Measurements from ENCODE around the gene MRPL1.
"Not testable (repeated sequence)": the region's sequence is repeated elsewhere in the genome, so short reads cannot be mapped to it uniquely, and the experiment has no call there.

The MRPL1 gene

GRCh38 chr4:77963004-77963403 lies 100.4 kb downstream of the MRPL1 start:
- Histone ChIP-seq H2AFZ (ENCODE audit: low read depth) (no peak overlapping the region), H3K79me2 (ENCODE audit: insufficient read depth, low read depth) (no peaks in the 10 kb centered on the region), H3K27ac (no peak overlapping the region), H3K4me1 (ENCODE audit: low read depth, poor library complexity, severe bottlenecking) (peaks cover 3% of the 10 kb centered on the region), H3K27me3 (ENCODE audit: insufficient read depth, low read depth) (no peaks in the 10 kb centered on the region), H3K36me3 (ENCODE audit: insufficient read depth) (no peaks in the 10 kb centered on the region), H3K9ac (no peak overlapping the region), H3K4me2 (no peak overlapping the region), H3K4me3 (IDR thresholded peaks at IDR 0.05; ENCODE audit: insufficient read depth, low read depth, low read length) (no peak overlapping the region), H4K20me1 (ENCODE audit: insufficient read depth) (no peaks in the 10 kb centered on the region)
- no peak for TF ChIP-seq CTCF (conservative IDR thresholded peaks at IDR 0.05; ENCODE audit: low read depth, low read length)

DNA sequence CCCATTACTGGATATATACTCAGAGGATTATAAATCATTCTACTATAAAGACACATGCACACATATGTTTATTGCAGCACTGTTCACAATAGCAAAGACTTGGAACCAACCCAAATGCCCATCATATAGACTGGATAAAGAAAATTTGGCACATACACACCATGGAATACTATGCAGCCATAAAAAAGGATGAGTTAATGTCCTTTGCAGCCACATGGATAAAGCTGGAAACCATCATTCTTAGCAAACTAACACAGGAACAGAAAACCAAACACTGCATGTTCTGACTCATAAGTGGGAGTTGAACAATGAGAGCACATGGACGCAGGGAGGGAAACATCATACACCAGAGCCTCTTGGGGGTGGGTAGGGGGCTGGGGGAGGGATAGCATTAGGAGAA lies 111.0 kb downstream of the MRPL1 start:
- not testable (repeated sequence) for H3K9ac ChIP-seq; H3K79me2 ChIP-seq (ENCODE audit: insufficient read depth, low read depth); H2AFZ ChIP-seq (ENCODE audit: low read depth); H3K4me1 ChIP-seq (ENCODE audit: low read depth, poor library complexity, severe bottlenecking); H3K4me3 ChIP-seq (IDR thresholded peaks at IDR 0.05; ENCODE audit: insufficient read depth, low read depth, low read length); H3K27me3 ChIP-seq (ENCODE audit: insufficient read depth, low read depth); H3K27ac ChIP-seq; H4K20me1 ChIP-seq (ENCODE audit: insufficient read depth); H3K36me3 ChIP-seq (ENCODE audit: insufficient read depth); H3K4me2 ChIP-seq

- not testable (repeated sequence) for H4K20me1 ChIP-seq (ENCODE audit: insufficient read depth); H3K27me3 ChIP-seq (ENCODE audit: insufficient read depth, low read depth); H3K79me2 ChIP-seq (ENCODE audit: insufficient read depth, low read depth); H3K27ac ChIP-seq; H3K9ac ChIP-seq; H3K4me3 ChIP-seq (IDR thresholded peaks at IDR 0.05; ENCODE audit: insufficient read depth, low read depth, low read length); H2AFZ ChIP-seq (ENCODE audit: low read depth); H3K36me3 ChIP-seq (ENCODE audit: insufficient read depth); H3K4me1 ChIP-seq (ENCODE audit: low read depth, poor library complexity, severe bottlenecking); H3K4me2 ChIP-seq
Measured at GRCh38 chr4:77982900-77983540, 120.4 kb downstream of the MRPL1 start.

GRCh38 chr4:77983612-77984311 lies 121.1 kb downstream of the MRPL1 start:
- H3K4me1 ChIP-seq (ENCODE audit: low read depth, poor library complexity, severe bottlenecking); H3K36me3 ChIP-seq (ENCODE audit: insufficient read depth): not testable (repeated sequence)

GRCh38 chr4:77989968-77990367 lies 127.3 kb downstream of the MRPL1 start:
- Histone ChIP-seq H3K9ac (no peak overlapping the region), H3K79me2 (ENCODE audit: insufficient read depth, low read depth) (no peaks in the 10 kb centered on the region), H2AFZ (ENCODE audit: low read depth) (no peak overlapping the region)

More at GRCh38 chr4:77983612-77984311, 121.1 kb downstream of the MRPL1 start:
- not testable (repeated sequence) for H4K20me1 ChIP-seq (ENCODE audit: insufficient read depth); H3K4me3 ChIP-seq (IDR thresholded peaks at IDR 0.05; ENCODE audit: insufficient read depth, low read depth, low read length); H2AFZ ChIP-seq (ENCODE audit: low read depth); H3K79me2 ChIP-seq (ENCODE audit: insufficient read depth, low read depth); H3K4me2 ChIP-seq; H3K27me3 ChIP-seq (ENCODE audit: insufficient read depth, low read depth); H3K9ac ChIP-seq; H3K27ac ChIP-seq

More at GRCh38 chr4:77989968-77990367, 127.3 kb downstream of the MRPL1 start:
- no peak overlapping the region for H3K27ac ChIP-seq
- no peaks in the 10 kb centered on the region for H4K20me1 ChIP-seq (ENCODE audit: insufficient read depth)
- no peaks in the 10 kb centered on the region for H3K4me1 ChIP-seq (ENCODE audit: low read depth, poor library complexity, severe bottlenecking)
- H3K36me3 ChIP-seq (ENCODE audit: insufficient read depth), result no peaks in the 10 kb centered on the region
- no peak for TF ChIP-seq CTCF (conservative IDR thresholded peaks at IDR 0.05; ENCODE audit: low read depth, low read length)
- H3K27me3 ChIP-seq (ENCODE audit: insufficient read depth, low read depth), result no peaks in the 10 kb centered on the region
- no peak overlapping the region for H3K4me2 ChIP-seq
- no peak overlapping the region for H3K4me3 ChIP-seq (IDR thresholded peaks at IDR 0.05; ENCODE audit: insufficient read depth, low read depth, low read length)
